VCaP (cell line): ENCODE data around the gene PEX11A.
A peak's percentile ranks its signal among the peaks of the same experiment; 100 is the strongest.

Source experiments
- H3K27ac ChIP-seq: fragments of 450-650 bp; 2 replicates; pipeline ENCODE4 v1.5.1; 2017
- TF ChIP-seq, protein P1 (sequence below): fragments of 450-650 bp; conservative IDR thresholded peaks from 2 replicates; pipeline ENCODE4 v1.5.1; 2017; ENCODE audit warnings: mild to moderate bottlenecking, moderate library complexity

The PEX11A gene

DNA sequence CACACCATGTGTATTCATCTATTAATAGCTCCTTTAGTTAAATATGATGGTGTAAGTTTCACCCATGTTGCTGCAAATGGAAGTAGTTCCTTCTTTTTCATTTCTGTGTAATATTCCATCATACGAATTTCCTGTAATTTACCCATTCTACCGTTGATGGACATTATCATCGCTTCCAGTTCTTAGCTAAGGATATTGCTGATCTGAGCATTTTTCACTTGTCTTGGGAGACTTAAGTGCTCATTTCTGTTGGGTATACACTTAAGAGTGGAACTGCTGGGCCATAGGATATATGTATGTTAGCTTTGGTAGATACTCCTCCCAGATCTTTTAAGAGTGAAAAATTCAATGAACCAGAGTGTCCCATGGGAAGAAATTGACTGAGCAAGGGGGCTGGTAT is 22.4 kb downstream of the PEX11A start:
- no peak overlapping the region for H3K27ac ChIP-seq
- TF ChIP-seq, protein P1, sequence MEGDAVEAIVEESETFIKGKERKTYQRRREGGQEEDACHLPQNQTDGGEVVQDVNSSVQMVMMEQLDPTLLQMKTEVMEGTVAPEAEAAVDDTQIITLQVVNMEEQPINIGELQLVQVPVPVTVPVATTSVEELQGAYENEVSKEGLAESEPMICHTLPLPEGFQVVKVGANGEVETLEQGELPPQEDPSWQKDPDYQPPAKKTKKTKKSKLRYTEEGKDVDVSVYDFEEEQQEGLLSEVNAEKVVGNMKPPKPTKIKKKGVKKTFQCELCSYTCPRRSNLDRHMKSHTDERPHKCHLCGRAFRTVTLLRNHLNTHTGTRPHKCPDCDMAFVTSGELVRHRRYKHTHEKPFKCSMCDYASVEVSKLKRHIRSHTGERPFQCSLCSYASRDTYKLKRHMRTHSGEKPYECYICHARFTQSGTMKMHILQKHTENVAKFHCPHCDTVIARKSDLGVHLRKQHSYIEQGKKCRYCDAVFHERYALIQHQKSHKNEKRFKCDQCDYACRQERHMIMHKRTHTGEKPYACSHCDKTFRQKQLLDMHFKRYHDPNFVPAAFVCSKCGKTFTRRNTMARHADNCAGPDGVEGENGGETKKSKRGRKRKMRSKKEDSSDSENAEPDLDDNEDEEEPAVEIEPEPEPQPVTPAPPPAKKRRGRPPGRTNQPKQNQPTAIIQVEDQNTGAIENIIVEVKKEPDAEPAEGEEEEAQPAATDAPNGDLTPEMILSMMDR, result no peak

DNA sequence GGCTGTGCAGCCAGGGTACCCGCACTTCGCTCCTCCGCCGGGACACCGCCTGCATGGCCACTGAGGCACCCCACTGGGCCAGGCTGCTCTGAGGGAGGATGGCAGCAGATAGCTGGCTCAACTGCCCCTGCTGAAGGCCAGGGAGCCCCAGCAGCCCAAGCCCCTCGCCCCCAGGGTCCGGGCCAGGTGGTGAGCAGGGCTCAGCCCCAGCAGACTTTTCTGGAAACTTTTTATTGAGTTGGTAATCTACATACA is 22.9 kb downstream of the PEX11A start:
- TF ChIP-seq, protein P1, result no peak
- no peak overlapping the region for H3K27ac ChIP-seq

DNA sequence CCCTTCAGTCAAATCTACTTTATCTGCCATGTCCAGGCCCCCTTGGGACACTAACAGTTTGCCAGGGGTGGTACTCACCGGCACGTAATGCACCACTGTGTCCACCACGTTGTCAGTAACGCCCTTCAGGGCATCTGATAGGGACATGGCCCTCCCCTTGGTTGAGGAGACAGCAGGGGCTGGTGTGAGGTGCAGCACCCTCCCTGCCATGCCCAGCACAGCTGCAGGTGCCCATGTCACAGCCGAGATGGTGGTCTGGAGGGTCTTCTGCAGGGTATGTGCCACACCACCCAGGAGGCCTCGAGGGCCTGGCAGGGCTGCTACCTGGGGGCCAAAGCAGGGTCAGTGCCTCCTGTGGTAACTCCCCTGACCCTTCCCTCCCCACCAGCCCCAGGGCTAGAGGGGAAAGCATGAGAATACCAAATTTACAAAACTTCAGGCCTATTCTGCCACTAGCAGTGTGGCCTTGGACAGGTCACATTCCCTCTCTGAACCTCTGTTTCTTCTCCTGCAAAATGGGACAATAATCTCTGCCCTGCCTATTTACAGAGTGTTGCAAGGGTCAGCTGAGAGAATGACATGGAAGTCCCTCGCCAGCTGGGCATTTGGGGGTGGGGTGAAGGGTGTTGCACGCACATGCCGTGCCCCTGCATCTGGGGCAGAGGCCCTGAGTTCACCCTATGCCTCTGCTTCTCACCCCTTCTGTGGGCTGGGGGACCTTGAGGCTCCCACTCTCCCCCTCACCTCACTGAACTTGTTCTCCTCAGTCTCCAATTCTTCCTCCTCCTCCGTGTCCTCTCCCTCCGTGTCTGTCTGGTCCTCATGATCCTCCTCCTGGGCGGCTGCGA is 23.5 kb downstream of the PEX11A start:
- TF ChIP-seq, protein P1, result no peak
- no peak overlapping the region for H3K27ac ChIP-seq

DNA sequence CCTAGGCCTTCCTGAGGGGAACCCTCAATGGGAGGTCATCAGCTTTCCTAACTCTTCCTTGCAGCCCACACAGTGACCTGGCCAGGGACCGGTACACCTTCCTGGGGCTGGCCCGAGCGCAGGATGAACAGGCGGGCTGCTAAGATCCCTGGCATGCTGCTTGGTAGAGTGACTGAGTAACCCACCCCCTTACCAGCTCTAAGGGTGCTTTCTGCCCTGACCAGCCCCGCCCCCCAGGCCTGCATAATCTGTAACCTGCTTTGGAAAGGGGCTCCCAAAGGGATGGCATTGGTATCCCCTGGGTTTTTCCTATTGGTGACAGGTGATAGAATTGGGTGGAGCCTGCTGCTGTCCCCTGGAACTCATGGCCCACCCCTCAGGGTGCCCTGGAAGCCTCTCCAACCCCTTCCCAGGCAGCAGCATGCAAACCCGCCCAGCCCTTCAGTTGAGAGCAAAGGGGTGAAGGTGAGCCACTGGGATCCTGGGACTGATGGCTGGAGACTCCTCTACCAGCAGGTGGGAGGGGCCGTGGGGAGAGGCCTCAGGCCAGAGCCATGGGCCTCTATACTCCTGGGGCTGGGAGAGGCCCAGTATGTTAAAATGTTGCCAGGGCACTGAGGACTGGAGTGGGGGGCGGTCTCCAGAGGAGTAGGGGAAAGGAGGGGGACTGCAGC is 24.2 kb downstream of the PEX11A start:
- peak overlapping the region; percentile 80 for H3K27ac ChIP-seq
- TF ChIP-seq, protein P1, result no peak

DNA sequence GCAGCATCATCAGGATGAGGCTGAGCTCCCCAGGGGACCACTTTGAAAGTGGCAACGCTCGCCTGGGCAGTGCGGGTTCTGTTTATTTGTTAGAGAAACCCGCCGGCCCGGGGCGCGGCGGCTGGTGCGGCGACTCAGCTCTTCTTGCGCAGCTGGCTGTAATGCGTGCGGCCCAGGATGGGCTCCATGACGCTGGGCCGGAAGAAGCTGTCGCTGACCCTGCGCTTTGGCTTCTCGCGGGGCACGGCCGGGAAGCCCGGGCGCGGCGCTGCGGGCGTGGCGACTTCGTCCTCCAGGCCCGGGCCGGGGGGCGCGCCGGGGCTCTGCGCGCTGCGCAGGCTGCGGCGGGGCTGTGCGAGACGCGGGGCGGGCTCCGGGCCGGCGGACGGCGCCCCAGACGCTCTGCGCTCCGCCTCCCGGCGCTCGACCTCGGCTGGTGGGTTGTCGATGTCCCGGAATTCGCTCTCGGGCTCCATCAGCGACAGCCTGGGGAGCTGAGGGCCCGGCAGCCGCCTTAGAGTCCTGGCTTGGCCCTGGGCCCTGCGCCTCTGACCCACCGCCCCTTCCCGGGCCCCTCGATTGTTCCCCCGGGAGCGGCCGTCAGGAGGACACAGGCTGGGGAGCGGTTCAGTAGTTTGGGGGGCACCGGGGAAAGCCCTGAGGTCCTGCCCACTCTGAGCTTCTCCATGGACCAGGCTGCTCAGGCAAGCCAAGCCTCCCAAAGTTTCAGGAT is 24.9 kb downstream of the PEX11A start:
- TF ChIP-seq, protein P1, result 0 out of 2 replicates have a peak, but pooled peaks have one; percentile 8
- peak overlapping the region; percentile 80 for H3K27ac ChIP-seq

DNA sequence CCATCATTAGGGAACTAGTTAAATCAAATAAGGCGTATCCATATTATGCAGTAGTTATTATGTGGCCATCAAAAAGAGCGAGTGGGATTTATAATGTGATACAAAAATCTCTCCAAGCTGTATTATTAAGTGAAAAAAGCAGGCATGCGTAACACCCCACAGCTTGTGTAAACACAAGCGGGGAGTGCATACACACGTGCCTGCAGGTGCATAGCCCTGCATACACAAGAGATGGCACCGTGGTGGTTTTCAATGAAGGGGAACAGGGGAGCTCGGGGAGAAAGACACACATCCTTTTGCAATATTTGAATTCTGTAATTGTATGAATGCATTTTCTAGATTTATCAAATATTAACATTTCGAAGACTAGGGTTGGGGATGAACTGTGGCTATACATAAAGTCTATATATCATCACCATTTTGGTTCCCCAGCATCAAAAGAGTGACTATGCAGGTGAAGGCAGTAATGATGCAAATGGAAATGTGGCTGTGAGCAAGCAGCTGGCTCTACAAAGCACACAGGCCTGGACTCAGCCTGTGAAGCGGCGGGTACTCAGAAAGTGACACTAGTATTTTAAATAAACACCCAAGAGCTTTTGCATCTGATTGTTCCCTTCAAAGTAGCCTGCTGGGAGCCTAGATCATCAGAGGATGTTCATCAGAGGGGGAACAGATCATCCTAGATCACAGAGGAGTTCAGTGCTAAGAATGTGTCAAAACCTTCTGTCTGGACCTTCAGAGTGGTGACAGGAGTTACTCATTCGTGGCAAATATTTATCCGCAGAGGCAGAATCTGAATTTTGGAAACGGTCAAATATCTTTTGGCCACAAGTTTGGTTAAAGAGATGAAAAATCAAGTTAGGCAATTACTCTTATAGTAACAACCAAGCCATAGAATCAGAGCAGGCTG is 25.9 kb downstream of the PEX11A start:
- peak overlapping the region; percentile 80 for H3K27ac ChIP-seq
- TF ChIP-seq, protein P1, result no peak
